Activated CD8-positive, alpha-beta T cell treated with anti-CD3 and anti-CD28 coated beads for 36 hours (primary cell): Measurements from ENCODE around the gene SIAE. TPM values are rescaled to one million over a fixed set of nuclear protein-coding genes. Genes with fewer than 3 reads are reported as not detected.

Source experiments
- ATAC-seq: fragments of 200-7000 bp; cut with Tn5 transposase; one replicate; pipeline ENCODE4 v1.10.0; 2021; ENCODE audit warnings: mild to moderate bottlenecking, moderate library complexity
- CTCF ChIA-PET: fragments of 350-600 bp; sonication (Branson Sonifier 250); formaldehyde crosslinking; loops from one replicate; lab custom pipeline; 2021; ENCODE audit warnings: antibody characterized with exemption; lab: Charles Lee
- POLR2A ChIA-PET: fragments of 350-600 bp; sonication (Branson Sonifier 250); formaldehyde crosslinking; loops from one replicate; lab custom pipeline; 2021; ENCODE audit warnings: antibody characterized with exemption; lab: Charles Lee
- DNase-seq: peaks from one replicate; pipeline ENCODE4 v3.0.0-alpha.2; 2020
- H3K27ac Mint-ChIP-seq: one replicate; pipeline ENCODE4 v1.8.0; 2021; ENCODE audit warnings: mild to moderate bottlenecking, mixed read lengths
- H3K27me3 Mint-ChIP-seq: one replicate; pipeline ENCODE4 v1.8.0; 2021; ENCODE audit warnings: mixed read lengths
- H3K36me3 Mint-ChIP-seq: one replicate; pipeline ENCODE4 v1.8.0; 2021; ENCODE audit warnings: low read depth, mixed read lengths
- H3K4me1 Mint-ChIP-seq: one replicate; pipeline ENCODE4 v1.8.0; 2021; ENCODE audit warnings: low read depth, mixed read lengths
- H3K4me3 Mint-ChIP-seq: one replicate; pipeline ENCODE4 v1.8.0; 2021; ENCODE audit warnings: mild to moderate bottlenecking, moderate library complexity, mixed read lengths
- H3K9me3 Mint-ChIP-seq: one replicate; pipeline ENCODE4 v1.8.0; 2021; ENCODE audit warnings: mixed read lengths
- intact Hi-C: fragments of 100-400 bp; cut with micrococcal nuclease; formaldehyde crosslinking; loops from one replicate; pipeline ENCODE4 v1.10.0; 2022
- total RNA-seq, 2 experiments: library from RNA; stranded (reverse); gene quantifications; one replicate each; pipeline ENCODE4 v1.2.3, GENCODE V29; 2021
- TF ChIP-seq, protein P1 (sequence below): fragments of 200-600 bp; IDR thresholded peaks from one replicate; pipeline ENCODE4 v1.8.0; 2022; ENCODE audit warnings: antibody characterized with exemption, mild to moderate bottlenecking

SIAE gene
- total RNA-seq, 2 experiments from 2014 or later, result 5.0 to 6.2 TPM

DNA sequence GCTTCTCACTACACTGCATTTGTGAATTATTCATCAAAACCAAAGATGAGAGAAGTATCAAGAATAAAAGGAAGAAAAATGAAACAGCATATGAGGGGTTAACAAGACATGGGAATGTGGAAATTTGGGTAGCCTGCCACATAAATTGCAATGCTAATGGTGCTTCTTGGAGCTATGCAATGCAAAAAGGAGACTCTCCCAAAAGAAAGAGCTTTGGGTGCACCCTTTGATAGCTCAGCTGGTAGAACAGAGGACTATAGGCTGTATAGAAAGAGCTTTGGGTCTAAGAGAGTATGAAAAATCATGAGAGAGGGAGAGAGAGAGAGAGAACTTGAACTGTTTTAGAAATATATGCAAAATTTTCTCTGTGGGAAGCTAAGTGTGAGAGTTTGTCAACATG lies 26.5 kb upstream of the SIAE start:
- Mint-ChIP-seq H3K36me3 (no peaks in the 10 kb centered on the region), H3K9me3 (no peaks in the 10 kb centered on the region), H3K27me3 (peaks cover 4% of the 10 kb centered on the region), H3K27ac (no peak overlapping the region), H3K4me3 (no peak overlapping the region), H3K4me1 (no peaks in the 10 kb centered on the region)
- ChIA-PET POLR2A (interaction anchor here (1.0 kb wide), 1 partner anchor 38 kb away, joined by 3 read pairs; no protein-coding TSS in a partner anchor), CTCF (interaction anchor here (0.7 to 1.2 kb wide), 3 partner anchors 14 to 30 kb away, joined by 3 to 6 read pairs (median 3); partner anchors contain the start of genes SIAE and SPA17)
- DNase-seq (no peak), ATAC-seq (no peak)
- TF ChIP-seq, protein P1, sequence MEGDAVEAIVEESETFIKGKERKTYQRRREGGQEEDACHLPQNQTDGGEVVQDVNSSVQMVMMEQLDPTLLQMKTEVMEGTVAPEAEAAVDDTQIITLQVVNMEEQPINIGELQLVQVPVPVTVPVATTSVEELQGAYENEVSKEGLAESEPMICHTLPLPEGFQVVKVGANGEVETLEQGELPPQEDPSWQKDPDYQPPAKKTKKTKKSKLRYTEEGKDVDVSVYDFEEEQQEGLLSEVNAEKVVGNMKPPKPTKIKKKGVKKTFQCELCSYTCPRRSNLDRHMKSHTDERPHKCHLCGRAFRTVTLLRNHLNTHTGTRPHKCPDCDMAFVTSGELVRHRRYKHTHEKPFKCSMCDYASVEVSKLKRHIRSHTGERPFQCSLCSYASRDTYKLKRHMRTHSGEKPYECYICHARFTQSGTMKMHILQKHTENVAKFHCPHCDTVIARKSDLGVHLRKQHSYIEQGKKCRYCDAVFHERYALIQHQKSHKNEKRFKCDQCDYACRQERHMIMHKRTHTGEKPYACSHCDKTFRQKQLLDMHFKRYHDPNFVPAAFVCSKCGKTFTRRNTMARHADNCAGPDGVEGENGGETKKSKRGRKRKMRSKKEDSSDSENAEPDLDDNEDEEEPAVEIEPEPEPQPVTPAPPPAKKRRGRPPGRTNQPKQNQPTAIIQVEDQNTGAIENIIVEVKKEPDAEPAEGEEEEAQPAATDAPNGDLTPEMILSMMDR, result no peak
- intact Hi-C loops, result no loop called here

GRCh38 chr11:124699547-124699946 lies 26.0 kb upstream of the SIAE start:
- Mint-ChIP-seq H3K27ac (no peak overlapping the region), H3K4me1 (no peaks in the 10 kb centered on the region), H3K36me3 (no peaks in the 10 kb centered on the region), H3K9me3 (no peaks in the 10 kb centered on the region), H3K4me3 (no peak overlapping the region), H3K27me3 (peaks cover 4% of the 10 kb centered on the region)
- no peak for ATAC-seq
- intact Hi-C loops, result no loop called here
- DNase-seq, result no peak
- POLR2A ChIA-PET, result no interaction called here
- TF ChIP-seq, protein P1, result no peak
- CTCF ChIA-PET, result interaction anchor here (1.0 to 1.4 kb wide), 2 partner anchors 14 to 30 kb away, joined by 3 read pairs; no protein-coding TSS in a partner anchor

DNA sequence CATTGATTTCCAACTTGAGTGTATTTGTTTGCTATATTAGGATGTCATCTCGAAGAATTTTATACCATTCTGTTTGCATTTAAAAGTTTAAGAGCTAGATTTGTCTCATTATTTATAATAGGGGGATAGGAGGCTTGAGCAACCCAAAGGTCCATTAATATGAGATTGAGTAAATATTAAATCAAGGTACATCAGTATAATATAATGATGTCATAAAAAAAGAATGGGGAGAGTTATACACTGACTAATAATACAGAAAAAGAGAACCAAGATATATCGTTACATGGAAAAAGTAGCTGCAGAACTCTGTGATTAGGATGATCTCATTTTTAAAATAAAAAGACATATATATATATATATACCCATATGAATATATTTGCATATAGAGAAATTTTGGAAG lies 19.6 kb upstream of the SIAE start:
- TF ChIP-seq, protein P1, result no peak
- no peak for DNase-seq
- intact Hi-C loops, result no loop called here
- H3K36me3 Mint-ChIP-seq, result no peaks in the 10 kb centered on the region
- peaks cover 2% of the 10 kb centered on the region for H3K9me3 Mint-ChIP-seq
- ATAC-seq, result no peak
- H3K27ac Mint-ChIP-seq, result no peak overlapping the region
- no peak overlapping the region for H3K4me3 Mint-ChIP-seq
- POLR2A ChIA-PET, result interaction anchor here (0.6 to 0.7 kb wide), 2 partner anchors 42 to 189 kb away, joined by 3 to 4 read pairs; no protein-coding TSS in a partner anchor
- H3K27me3 Mint-ChIP-seq, result peaks cover 3% of the 10 kb centered on the region
- H3K4me1 Mint-ChIP-seq, result no peaks in the 10 kb centered on the region
- CTCF ChIA-PET, result no interaction called here

GRCh38 chr11:124682443-124682842 lies 8.9 kb upstream of the SIAE start:
- Mint-ChIP-seq H3K4me3 (no peak overlapping the region), H3K27ac (no peak overlapping the region), H3K36me3 (peaks cover 6% of the 10 kb centered on the region), H3K27me3 (no peaks in the 10 kb centered on the region), H3K9me3 (peaks cover 22% of the 10 kb centered on the region), H3K4me1 (no peaks in the 10 kb centered on the region)
- ChIA-PET POLR2A (no interaction called here), CTCF (interaction anchor here (1.1 kb wide), 1 partner anchor 154 kb away, joined by 3 read pairs; no protein-coding TSS in a partner anchor)
- intact Hi-C loops, result no loop called here
- no peak for DNase-seq
- TF ChIP-seq, protein P1, result no peak
- ATAC-seq, result no peak

DNA sequence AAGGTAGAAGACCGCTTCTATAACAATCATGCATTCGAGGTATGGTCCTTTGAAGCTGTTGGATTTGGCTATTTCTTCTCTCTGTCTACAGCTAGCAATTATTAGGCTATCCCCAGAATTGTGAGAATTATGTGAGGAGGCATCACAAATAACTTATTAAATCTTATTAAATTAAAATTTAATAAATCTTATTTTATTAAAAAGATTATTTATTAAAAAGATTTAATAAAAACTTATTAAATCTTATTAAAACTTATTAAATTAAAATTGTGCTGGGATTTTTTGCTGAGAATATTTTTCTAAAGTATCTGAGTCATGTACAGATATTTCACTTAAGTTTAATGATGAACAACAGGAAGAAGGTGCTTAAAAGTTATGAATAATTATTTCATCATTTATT lies 7.9 kb upstream of the SIAE start:
- CTCF ChIA-PET, result interaction anchor here (0.7 to 1.1 kb wide), 2 partner anchors 76 to 155 kb away, joined by 3 read pairs; no protein-coding TSS in a partner anchor
- H3K4me1 Mint-ChIP-seq, result no peaks in the 10 kb centered on the region
- H3K9me3 Mint-ChIP-seq, result peaks cover 22% of the 10 kb centered on the region
- intact Hi-C loops, result no loop called here
- POLR2A ChIA-PET, result no interaction called here
- DNase-seq, result no peak
- H3K4me3 Mint-ChIP-seq, result no peak overlapping the region
- peaks cover 6% of the 10 kb centered on the region for H3K36me3 Mint-ChIP-seq
- ATAC-seq, result no peak
- H3K27me3 Mint-ChIP-seq, result no peaks in the 10 kb centered on the region
- TF ChIP-seq, protein P1, result no peak
- no peak overlapping the region for H3K27ac Mint-ChIP-seq
